ENCODE data around the gene SSU72. TPM values are rescaled to one million over a fixed set of nuclear protein-coding genes. Genes with fewer than 3 reads are reported as not detected.
A peak's percentile ranks its signal among the peaks of the same experiment; 100 is the strongest.

SSU72 gene
- total RNA-seq, 3 donors from 2014 or later, result 117 to 123 (median 120) TPM

DNA sequence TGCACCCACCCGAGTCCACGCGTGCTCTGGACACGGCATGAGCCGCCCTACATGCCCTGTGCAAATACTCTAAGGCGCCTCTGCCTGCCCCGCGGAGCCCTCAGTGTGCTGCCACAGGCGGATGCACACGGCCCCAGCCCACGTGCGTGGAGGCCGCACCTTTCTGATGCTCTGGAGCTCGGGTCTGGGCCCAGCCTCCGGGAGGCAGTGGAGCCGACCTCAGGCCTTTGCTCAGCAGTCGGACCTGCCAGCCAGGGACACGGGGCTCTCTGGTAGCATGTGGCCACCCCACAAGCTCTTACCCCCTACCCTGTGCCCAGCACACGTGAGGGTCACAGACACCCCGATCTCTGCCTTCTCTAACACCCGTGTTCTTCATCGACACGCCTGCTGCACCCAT, 36.3 kb downstream of the SSU72 start:
- peaks cover 10% of the 10 kb centered on the region for H3K4me1 ChIP-seq (ENCODE audit: low read depth)
- intact Hi-C loops (cut with DNase I, micrococcal nuclease), result no loop called here
- H3K4me3 ChIP-seq, result no peak overlapping the region
- TF ChIP-seq, protein P1, sequence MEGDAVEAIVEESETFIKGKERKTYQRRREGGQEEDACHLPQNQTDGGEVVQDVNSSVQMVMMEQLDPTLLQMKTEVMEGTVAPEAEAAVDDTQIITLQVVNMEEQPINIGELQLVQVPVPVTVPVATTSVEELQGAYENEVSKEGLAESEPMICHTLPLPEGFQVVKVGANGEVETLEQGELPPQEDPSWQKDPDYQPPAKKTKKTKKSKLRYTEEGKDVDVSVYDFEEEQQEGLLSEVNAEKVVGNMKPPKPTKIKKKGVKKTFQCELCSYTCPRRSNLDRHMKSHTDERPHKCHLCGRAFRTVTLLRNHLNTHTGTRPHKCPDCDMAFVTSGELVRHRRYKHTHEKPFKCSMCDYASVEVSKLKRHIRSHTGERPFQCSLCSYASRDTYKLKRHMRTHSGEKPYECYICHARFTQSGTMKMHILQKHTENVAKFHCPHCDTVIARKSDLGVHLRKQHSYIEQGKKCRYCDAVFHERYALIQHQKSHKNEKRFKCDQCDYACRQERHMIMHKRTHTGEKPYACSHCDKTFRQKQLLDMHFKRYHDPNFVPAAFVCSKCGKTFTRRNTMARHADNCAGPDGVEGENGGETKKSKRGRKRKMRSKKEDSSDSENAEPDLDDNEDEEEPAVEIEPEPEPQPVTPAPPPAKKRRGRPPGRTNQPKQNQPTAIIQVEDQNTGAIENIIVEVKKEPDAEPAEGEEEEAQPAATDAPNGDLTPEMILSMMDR (IDR thresholded peaks at IDR 0.05), result no peak
- no peak for ATAC-seq
- no peaks in the 10 kb centered on the region for H3K9me3 ChIP-seq
- H3K36me3 ChIP-seq (ENCODE audit: low read depth), result no peaks in the 10 kb centered on the region
- DNase-seq, result no peak

DNA sequence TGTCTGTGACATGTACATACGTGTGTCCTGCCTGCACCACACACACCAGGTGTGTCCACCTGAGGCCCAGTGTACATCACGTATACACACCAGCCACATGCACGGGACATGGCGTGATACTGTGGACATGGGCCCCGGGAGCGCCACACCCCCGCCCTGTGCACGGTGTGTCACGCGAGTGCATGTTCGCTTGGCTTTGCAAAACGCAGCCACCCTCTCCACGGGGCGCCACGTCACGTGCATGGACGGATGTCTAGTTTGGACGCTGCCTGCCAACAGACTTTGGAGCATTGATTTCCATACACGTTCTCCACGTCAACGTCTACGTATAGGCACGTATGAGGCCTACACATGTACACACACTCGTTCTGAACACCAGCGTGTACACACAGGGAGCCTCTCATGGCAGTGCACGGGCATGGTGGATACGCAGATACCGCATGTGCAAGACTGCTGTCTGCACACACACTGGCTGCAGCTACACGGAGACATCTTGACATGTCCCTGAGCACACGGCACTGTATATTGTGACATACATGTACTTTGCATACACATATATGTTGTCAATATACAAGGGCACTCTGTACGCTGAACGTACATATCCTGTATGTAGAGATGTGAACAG, 36.9 kb downstream of the SSU72 start:
- Histone ChIP-seq H3K4me3 (no peak overlapping the region), H3K9me3 (no peaks in the 10 kb centered on the region), H3K36me3 (ENCODE audit: low read depth) (no peaks in the 10 kb centered on the region), H3K4me1 (ENCODE audit: low read depth) (peaks cover 10% of the 10 kb centered on the region)
- TF ChIP-seq, protein P1 (IDR thresholded peaks at IDR 0.05), result no peak
- DNase-seq, result peak in 1 of 3 donors; percentile 49
- intact Hi-C loops (cut with DNase I, micrococcal nuclease), result no loop called here
- no peak for ATAC-seq

DNA sequence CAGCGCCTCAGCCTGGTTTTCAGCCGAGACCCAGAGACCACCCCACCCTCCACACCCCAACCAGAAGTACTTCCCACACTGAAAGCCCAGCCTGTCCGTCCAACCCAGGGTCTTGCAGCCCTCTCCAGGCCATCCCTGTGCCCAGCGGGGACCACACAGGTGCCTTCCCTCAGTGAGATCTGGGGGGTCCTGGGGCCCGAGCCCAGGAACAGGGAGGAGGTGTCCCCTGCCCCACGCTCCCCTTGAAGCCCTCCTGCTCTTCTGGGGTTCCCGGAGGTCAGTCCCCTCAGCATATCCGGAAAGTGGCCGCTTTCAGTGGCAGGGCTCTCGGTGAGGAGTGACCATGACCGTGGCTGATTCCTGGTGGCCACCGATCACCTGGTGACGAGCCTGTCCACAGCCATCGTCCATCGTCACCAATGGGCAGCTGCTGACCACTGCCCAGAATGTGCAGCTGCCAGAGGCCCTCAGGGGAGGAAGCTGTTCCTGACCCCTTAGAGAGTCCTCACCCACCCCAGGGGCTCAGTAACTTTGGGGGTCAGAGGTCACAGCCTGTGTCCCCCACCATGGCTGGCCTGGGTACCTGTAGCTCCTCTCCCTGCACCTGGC, 37.6 kb downstream of the SSU72 start:
- Histone ChIP-seq H3K9me3 (peaks cover under 1% of the 10 kb centered on the region), H3K36me3 (ENCODE audit: low read depth) (no peaks in the 10 kb centered on the region), H3K4me3 (no peak overlapping the region), H3K4me1 (ENCODE audit: low read depth) (peaks cover 10% of the 10 kb centered on the region)
- TF ChIP-seq, protein P1 (IDR thresholded peaks at IDR 0.05), result no peak
- intact Hi-C loops (cut with DNase I, micrococcal nuclease), result no loop called here
- ATAC-seq, result no peak
- peak in 1 of 3 donors; percentile 34 for DNase-seq

DNA sequence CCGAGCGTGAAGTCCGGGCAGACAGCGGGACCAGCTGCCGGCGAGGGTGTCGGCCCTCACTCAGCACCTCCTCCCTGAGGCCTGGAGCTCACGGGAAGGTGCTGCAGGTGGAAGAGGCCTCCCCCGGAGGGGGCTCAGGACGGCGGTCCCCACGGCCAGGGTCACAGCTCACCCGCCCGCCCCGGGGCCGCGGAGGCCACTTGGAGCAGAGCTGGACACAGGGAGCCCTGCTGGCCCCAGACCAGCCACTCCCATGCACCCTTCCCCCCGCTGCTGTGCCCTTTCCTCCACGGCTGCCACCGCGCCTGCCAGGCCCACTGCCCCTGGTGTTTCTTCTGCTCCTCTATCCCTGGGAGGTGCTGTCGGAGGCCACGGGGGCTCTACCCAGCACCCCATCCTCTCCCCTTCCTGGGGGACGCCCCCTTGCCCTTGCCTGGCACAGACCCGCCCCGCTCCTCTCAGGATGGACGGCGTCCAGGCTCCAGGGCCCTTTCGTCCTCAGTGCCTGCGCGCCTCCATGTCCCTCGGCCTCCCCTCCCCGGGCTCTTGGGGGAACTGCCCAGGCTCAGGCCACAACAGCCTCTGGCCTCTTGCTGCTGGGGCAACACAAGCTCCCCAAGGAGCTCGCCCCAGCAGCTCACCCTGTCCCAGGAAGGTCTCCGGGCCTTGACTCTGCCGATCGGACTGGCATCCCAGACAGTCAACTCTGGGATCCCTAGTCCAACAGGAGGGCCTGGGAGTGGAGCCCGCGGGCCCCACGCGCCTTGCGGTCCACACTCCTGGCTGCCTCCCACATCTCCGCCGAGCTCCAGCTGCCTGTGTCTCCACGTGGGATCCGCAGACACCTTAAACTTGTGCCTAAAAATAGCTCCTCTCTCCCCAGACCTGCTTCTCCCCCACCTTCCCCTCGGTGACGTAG, 38.4 kb downstream of the SSU72 start:
- intact Hi-C loops (cut with DNase I, micrococcal nuclease), result no loop called here
- Histone ChIP-seq H3K36me3 (ENCODE audit: low read depth) (no peaks in the 10 kb centered on the region), H3K4me3 (no peak overlapping the region), H3K9me3 (peaks cover 8% of the 10 kb centered on the region), H3K4me1 (ENCODE audit: low read depth) (peaks cover 10% of the 10 kb centered on the region)
- TF ChIP-seq, protein P1 (IDR thresholded peaks at IDR 0.05), result no peak
- ATAC-seq (no peak), DNase-seq (no peak)

DNA sequence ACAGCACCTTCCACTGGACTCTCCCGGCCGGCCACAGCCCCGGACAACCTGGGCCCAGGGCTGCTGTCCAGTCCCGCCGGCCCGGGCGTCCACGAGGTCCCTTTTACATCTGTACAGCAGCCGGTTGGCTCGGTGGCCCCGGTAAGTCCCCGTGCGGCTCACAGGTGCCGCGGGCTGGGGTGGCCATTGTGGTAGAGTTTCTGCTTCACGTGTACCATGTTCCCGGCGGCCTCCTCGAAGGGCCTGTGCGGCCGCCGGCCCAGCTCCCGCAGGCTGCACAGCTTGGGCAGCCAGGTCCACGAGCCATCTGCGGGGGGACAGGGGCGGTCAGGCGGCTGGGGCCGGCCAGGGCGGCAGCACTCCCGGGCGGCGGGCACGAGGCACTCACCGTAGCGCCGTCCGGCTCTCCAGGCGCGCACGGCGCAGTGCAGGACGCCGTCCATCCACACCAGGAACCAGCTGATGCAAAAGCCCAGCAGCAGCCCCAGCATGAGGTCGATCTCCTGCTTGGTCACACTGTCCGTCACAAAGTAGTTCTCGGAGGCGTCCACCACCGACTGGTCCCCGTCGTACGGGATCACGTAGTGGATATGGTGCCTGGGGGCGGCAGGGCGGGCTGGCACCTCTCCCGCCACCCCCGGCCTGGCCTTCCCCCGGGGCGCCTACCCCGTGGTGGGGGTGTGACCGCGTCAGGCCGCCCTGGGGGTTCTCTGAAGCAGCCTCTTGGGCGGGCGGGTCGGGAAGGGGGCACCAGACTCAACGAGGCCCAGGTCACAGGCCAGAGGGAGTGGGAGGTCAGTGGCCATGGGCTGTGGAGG, 39.3 kb downstream of the SSU72 start:
- ATAC-seq (no peak), DNase-seq (no peak)
- H3K36me3 ChIP-seq (ENCODE audit: low read depth), result no peaks in the 10 kb centered on the region
- H3K4me3 ChIP-seq, result no peak overlapping the region
- intact Hi-C loops (cut with DNase I, micrococcal nuclease), result no loop called here
- TF ChIP-seq, protein P1 (IDR thresholded peaks at IDR 0.05), result no peak
- H3K9me3 ChIP-seq, result peaks cover 13% of the 10 kb centered on the region
- H3K4me1 ChIP-seq (ENCODE audit: low read depth), result peaks cover 3% of the 10 kb centered on the region
